HG03460 (cell line): Measurements from ENCODE around the gene WIPF1.

Source experiments
- ATAC-seq: cut with Tn5 transposase; IDR thresholded peaks from one replicate; pipeline ENCODE4 v1.9.1; 2021; ENCODE audit not compliant: unreplicated experiment

The WIPF1 gene

DNA sequence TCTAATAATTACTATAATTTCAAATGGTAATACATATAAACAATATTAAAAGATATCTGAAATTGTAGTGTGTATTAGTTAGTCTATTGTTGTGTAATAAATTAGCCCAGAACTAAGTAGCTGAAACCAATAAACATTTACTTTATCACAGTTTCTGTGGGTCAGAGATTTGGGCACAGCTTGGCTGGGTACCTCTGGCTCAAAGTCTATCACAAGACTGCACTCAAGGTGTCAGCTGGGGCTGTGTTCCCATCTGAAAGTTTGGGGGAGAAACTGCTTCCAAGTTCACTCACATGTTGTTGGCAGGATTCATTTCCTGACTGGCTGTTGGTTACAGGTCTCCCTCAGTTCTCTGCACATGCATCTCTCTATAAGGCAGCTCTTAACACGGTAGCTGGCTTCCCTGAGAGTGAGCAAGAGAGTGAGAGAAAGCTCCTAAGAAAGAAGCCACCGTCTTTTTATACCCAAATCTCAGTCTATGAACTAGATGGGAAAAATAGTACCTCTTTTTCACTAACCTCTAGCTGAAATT lies 25.6 kb upstream of the WIPF1 start:
- ATAC-seq, result peak; percentile 21

DNA sequence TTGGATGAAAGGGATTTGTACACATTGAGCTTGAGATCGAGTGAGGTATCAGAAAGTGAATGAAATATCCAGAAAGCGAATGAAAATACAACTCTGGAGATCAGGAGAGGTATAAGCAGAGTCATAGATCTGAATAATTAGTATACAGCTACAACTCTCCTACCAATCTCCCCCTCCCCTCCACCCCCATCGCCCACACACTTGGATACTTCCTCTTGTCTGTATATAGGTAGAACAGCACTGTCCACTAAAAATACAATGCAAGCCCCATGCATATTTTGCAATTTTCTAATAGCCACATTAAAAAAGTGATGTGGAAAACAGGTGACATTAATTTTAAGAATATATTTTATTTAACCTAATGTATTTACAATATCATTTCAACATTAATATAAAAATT lies 23.7 kb upstream of the WIPF1 start:
- no peak for ATAC-seq

DNA sequence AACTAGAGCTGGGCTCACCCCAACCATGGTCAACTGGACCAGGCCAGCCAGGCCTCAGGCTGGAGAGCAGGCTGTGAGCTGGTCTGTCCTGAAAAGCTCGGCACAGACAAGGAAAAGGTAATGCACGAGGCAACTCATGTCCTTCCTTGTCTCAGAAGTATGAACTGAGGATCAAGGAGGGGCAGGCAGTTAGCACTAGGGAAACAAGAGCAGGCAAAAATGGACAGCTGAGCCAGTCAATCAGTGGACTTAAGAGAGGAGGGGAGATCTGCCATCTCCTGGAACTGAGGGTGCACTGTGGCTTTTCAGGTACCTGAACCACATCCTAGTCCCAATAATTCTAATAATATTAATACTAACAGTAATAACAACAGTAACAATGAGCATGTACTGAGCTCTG lies 20.6 kb upstream of the WIPF1 start:
- no peak for ATAC-seq

DNA sequence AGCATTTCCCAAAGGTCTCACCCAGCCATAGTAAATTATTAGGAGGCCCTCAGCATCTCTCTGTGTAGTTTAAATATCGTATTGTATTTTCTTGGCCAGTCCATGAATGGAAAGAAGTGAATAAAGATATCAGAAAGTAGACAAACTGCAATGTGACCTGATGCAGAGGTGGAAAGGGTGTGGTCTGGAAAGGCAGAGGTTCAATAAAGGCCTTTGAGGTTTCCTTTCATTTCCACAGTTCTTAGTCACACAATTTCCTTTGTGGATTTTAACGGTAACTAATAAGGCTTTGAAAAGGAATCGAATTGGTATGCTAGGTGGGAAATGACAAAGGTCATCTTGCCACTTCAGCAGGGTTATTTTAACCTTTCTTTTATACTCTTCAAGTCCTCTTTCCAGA lies 20.1 kb upstream of the WIPF1 start:
- ATAC-seq, result no peak

DNA sequence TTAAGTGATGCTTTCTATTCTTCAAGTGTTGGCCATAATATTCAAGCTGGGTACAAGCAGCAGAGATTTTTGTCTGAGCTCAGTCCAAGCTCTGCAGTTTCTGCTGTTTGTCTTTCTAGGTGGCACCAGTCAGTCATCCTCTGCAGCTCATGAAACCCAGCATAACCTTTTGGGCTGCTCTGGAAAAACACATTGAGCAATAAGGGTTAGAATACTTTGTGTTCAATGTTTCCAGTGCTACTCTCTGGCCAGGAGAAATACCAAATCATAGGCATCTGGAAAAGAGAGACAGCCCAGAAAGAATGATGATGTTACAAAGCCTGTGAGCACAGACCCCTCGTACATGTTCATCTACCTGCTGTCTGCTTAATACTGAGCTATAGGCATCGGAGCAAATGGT lies 19.5 kb upstream of the WIPF1 start:
- ATAC-seq, result no peak

- ATAC-seq, result no peak
Observed at GRCh38 chr2:174615871-174616436, 18.4 kb upstream of the WIPF1 start.

DNA sequence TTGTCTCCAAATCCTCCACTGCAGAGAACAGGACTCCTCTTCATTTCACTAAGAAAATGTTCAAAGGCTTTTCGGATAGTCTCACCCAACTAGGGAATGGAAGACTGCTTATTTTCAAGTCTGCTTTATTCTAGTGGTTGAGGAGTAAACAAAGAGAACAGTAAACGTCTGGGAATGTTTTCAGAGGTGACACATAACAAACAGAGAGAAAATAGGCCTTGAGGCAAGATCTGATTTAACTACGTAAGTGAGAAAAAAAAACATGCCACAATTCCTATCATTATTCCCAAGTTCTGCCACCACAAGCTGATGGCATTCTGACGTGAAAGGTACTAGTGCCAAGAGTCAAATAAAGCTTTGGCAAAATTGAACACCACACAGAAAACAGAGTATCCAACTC lies 16.7 kb upstream of the WIPF1 start:
- no peak for ATAC-seq

- no peak for ATAC-seq
Observed at GRCh38 chr2:174613531-174613930, 15.9 kb upstream of the WIPF1 start.

- no peak for ATAC-seq
Observed at GRCh38 chr2:174612970-174613369, 15.4 kb upstream of the WIPF1 start.

- no peak for ATAC-seq
Observed at GRCh38 chr2:174611854-174612253, 14.2 kb upstream of the WIPF1 start.

DNA sequence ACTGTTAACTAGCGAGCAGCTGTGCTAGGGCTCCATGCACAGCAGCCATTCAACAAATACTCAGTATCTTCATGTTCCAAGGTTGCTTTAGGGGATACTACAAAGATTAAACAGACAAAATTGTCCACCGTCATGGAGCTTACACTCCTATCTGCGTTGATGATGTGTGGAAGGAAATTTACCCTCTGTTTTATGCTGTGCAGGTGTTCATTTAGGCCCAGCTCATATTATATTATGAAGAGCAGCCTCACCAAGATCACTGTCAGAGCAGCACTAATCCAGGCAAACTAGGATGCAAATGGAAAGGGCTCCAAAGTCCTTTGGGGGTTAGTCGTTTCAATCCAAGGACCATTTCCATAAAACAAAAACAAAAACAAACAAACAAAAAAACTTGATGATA lies 13.4 kb upstream of the WIPF1 start:
- ATAC-seq, result no peak

- ATAC-seq, result peak; percentile 24
Observed at GRCh38 chr2:174610243-174610995, 12.8 kb upstream of the WIPF1 start.

DNA sequence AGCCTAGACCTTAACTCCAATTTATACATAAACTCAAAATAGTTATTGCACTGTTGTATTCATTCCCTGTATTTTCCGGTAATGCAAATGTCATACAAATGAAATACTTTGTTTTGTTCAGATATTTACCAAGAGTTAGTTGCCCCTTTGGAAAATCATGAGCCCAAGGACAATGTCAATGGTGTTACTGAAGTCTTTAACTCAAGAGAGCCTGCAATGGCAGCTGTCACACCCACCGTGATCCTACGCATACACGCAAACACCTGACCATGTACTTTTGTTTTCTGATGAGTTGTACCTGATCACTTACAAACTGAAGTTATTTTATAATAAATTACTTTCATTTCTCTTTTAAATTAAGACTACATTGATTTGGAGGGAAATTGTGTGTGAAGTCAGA lies 11.7 kb upstream of the WIPF1 start:
- ATAC-seq, result no peak

DNA sequence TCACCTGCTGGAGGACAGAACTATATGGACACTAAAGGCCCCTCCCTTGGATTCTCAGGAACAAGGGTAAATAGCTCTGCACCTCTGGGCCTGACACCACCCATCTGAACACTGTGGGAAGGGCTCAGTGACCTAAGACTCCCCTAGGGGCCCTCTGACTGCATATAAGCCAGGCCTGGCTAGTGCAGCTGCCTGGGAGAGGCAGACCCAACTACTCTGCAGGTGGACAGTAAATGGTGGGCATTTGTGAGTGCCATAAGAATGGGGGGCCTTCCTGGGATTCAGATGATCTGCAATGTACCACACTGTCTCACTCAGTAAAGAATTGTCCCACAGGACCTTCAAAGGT lies 11.2 kb upstream of the WIPF1 start:
- peak; percentile 45 for ATAC-seq

DNA sequence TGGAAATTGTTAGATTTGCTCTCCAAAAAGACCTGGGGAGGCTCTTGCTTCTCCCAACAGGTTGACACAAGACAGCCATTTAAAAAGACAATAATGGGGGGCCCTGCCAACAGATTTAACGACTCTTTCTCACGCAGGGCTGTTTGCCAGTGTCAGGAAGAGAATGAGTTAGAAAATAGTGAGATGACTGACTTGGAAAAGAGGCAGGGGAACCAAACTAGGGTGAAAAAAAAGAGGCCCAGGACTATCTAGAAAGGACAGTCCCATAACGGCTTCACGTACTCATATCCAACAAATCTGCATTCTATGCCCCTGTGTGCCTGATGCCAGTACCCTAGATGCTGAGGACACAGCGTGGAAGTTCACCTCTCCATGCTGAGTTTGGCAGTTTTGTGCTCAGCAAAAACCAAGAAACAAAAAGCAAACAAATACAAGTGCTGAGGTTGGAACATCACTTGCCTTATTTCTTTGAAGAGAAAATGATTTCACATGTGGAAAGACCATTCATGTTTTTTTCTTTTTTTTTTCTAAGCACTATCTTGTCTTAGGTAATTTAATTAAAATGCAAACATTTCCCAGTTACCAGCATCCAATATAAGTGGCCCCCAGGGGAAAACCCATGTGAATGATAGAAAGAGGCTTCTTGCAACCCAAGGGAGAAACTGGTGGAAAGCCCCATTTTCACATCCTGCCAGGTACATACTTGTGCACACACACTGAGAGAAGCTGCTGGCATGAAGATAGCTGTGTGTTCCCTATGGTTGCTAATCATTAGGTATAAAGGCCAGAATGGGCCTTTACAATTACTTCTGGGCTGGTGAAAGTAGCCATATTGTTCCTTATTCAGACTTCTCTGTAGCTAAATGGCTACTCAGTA lies 10.6 kb upstream of the WIPF1 start:
- peak; percentile 79 for ATAC-seq

DNA sequence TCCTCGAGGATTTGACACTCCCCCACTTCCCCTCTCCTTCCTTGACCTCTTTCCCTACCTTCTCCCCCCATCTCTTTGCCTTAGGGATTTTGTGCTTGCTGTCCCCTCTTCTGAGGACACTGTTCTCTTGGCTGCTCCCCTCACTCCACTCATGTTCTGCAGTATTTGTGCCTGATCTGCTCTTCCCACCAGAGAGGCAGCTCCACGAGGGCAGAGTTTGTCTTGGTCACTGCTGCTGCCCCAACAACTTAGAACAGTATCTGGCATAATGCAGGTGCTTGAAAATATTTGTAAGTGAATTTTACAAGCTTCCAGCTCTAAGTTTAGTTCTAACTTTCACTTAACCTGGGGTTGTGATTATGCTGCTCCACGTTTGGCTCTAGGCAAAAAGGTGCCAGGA lies 10.0 kb upstream of the WIPF1 start:
- no peak for ATAC-seq

GRCh38 chr2:174606336-174606735 lies 8.7 kb upstream of the WIPF1 start:
- peak; percentile 31 for ATAC-seq

- ATAC-seq, result no peak
Observed at GRCh38 chr2:174605687-174606086, 8.1 kb upstream of the WIPF1 start.

GRCh38 chr2:174603280-174603679 lies 5.7 kb upstream of the WIPF1 start:
- ATAC-seq, result no peak

- ATAC-seq, result no peak
Observed at GRCh38 chr2:174602745-174603144, 5.1 kb upstream of the WIPF1 start.

DNA sequence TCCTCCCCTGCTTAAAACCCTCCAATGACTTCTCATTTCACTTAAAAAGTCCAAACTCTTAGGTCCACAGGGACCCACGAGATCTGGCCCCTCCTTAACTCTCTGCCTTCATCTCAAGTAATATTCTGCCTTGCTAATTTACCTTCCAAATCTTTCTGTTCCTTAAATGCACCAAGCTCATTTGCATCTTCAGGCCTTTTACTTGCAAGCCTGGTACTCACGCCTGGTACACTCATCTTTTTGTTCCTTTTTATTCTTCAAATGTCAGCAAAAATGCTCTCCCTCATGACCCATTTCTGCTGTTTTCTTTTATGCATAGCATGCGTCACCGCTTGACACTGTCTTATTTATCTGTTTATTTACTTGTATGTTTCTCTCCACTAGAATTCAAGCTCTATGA lies 2.7 kb upstream of the WIPF1 start:
- ATAC-seq, result peak; percentile 32
